NCI-H510A treated with DMSO at 0.1 percent for 48 hours (cell line): ENCODE measurements around the gene SORL1.

ENCODE experiments used
- DNase-seq: peaks from one replicate; lab custom pipeline; 2025; lab: John Stamatoyannopoulos, UW

SORL1 gene

DNA sequence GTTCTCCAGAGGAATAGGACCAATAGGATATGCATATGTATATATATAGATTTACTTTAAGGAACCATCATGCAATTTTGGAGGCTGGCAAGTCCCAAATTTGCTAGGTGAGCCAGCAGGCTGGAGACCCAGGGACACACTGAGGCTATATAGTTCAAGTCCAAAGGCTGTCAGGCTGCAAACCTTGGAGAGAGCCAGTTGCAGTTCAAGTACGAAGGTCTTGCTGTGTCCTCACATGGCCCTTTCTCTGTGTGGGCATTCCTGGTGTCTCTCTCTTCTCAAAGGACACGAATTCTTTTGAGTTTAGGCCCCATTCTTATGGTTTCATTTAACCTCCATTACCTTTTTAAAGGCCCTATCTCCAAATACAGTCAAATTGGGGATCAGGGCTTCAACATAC lies 135.1 kb downstream of the SORL1 start:
- no peak for DNase-seq

GRCh38 chr11:121588747-121589146 lies 136.6 kb downstream of the SORL1 start:
- no peak for DNase-seq

DNA sequence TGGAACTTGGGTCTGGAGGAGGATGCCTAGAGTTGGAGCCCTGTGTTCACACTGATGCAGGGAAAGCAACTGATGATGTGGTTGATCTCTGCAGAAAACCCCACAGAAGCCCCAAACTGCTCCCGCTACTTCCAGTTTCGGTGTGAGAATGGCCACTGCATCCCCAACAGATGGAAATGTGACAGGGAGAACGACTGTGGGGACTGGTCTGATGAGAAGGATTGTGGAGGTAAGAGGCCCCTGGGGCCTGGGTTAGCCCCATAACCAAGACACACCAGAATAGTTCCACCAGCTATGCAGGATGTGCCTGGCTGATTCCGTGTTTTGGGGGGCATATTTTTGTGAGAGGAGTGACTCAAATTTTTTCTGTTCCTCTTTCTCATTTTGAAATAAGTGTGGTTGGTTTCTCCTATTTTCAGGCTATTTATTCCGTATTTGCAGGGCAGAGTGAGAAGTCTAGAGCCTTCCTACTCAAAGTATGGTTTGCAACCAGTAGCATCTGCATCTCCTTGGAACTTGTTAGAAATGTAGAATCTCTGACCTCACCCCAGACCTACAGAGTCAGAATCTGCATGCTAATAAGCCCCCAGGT lies 137.9 kb downstream of the SORL1 start:
- no peak for DNase-seq

DNA sequence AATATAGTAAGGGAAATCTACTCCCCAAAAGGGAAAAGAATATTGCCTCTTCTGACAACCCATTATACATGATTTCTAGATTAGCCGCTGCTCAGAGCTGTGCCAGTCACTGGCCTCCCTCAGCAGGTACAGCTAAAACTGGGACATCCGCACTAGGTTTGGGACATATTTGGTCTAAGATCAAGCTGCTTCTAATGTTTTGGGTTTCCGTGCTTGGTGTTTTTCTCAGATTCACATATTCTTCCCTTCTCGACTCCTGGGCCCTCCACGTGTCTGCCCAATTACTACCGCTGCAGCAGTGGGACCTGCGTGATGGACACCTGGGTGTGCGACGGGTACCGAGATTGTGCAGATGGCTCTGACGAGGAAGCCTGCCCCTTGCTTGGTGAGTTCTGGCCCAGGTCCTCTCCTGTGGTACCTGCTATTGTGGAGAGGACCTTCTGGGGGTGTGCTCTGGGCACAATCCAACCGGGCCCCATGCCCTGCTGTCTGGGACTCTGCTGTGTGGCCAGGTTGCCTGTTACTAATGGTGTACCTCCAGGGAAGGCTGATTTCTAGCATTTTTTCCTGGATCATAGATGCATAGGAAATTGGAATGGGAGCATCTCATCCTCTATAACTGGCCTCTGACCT lies 138.8 kb downstream of the SORL1 start:
- no peak for DNase-seq

- peak; percentile 42 for DNase-seq
Measured at GRCh38 chr11:121591405-121592033, 139.4 kb downstream of the SORL1 start.

DNA sequence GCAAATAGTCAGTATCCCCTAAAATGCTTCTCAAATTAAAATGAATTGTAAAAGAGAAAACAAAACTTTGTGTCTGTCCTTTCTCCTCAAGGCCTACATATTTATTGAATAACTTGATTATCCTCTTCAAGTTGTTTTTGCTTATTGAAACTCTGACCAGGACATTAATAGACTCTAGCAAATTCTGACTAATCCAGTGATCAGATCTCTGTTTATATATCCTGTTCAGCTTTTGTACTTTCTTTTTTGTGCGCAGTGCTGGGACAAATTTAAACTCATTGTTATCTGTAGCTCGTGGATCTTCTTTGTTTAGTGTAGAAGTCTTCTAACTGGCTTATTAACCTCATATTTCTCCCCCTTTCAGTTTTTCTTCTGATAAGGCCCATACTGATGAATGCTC lies 140.6 kb downstream of the SORL1 start:
- DNase-seq = no peak

GRCh38 chr11:121595717-121596161 lies 143.6 kb downstream of the SORL1 start:
- no peak for DNase-seq

- no peak for DNase-seq
Measured at GRCh38 chr11:121596195-121597155, 144.4 kb downstream of the SORL1 start.

DNA sequence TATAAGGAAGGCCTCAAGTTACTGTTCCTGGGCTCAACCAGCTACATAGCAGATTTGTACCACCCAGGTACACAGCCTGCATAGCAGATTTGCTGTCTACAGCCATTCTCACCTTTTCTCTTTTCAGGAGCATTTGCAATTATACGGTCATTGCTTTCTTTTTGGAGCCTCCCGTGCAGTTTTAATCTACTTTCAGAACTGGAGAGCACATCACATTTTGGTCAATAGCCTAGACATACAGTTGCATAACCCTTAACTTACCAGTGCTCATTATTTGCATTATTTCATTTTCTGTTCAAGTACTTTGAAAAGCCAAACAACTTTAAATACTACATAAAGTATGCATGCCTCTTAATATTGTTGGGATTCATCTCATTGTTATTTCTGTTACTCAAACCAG lies 151.2 kb downstream of the SORL1 start:
- no peak for DNase-seq

DNA sequence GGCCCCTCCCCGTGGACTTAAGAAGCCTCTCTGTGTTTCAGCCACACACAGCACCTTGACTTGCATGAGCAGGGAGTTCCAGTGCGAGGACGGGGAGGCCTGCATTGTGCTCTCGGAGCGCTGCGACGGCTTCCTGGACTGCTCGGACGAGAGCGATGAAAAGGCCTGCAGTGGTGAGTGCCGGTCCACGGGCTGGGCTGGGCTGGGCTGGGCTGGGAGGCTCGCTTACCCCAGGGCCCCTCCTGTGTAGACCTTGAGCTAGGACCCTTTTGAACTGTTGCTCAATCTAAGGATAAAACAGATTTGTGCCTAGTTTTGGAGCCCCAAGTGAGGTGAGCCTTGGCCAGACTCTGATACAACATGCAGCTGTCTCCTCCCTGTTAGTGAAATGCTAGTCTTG lies 152.0 kb downstream of the SORL1 start:
- no peak for DNase-seq

- DNase-seq = no peak
Measured at GRCh38 chr11:121606354-121606753, 154.2 kb downstream of the SORL1 start.

GRCh38 chr11:121607341-121607740 lies 155.2 kb downstream of the SORL1 start:
- DNase-seq = no peak

DNA sequence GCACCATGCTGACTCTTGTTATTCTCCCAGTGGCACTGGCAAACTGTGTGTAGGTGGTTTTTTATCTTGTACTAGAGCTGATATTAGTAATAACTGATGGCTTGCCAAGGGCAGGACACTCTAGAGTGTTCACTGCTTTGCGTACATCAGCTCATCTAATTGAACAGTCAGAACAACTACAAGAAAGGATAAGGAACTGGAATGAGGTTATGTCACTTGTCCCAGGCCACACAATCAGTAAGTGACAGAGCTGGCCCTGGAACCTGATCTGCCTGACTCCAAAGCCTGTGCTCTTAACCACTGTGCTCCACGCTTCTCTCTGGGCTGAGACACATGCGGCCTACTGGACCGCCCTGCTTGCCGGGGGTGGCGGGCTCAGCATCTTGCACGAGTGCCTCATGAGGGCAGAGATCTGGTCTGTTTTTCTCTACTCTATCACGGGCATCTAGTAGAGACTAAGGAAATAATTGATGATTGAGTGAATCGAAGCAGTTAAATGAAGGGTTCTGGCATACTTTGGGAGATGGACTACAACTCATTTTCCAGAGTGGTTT lies 156.5 kb downstream of the SORL1 start:
- no peak for DNase-seq

DNA sequence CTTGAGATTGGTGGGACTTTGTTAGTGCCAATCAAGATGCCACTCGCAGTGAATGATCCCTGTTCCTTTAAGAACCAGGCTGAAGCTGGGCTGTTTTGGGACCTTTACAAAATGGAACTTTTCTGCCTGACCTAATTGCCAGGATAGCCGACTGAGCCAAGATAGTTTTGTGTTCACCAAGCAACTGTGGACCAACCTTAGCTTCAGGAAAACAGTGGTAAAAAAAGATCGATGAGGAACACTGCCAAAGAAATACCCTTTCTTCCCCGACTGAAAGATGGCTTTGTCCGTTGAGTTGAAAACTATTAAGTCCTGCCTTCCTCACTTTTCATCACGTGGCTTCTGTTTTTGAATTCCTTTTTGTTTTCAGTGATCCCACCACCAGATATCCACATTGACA lies 158.6 kb downstream of the SORL1 start:
- no peak for DNase-seq

GRCh38 chr11:121611242-121611641 lies 159.1 kb downstream of the SORL1 start:
- no peak for DNase-seq

DNA sequence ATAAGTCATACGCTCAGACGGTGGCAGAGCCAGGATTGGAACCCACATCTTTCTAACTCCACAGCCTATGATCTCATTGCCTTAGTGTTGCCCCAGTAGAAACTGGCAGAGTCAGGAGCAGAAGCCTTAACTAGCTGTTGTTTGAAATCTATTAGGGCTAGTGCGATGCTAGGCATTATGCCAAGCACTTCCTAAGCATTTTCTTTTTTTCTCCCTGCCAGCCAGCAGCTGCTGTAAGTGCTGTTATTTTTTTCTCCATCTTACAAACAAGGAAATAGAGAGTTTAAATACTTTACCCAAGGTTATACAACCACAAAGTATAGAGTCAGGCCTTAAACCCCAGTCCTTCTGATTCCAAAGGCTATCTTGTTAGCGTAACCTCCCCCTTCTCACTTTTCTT lies 161.6 kb downstream of the SORL1 start:
- DNase-seq = no peak

DNA sequence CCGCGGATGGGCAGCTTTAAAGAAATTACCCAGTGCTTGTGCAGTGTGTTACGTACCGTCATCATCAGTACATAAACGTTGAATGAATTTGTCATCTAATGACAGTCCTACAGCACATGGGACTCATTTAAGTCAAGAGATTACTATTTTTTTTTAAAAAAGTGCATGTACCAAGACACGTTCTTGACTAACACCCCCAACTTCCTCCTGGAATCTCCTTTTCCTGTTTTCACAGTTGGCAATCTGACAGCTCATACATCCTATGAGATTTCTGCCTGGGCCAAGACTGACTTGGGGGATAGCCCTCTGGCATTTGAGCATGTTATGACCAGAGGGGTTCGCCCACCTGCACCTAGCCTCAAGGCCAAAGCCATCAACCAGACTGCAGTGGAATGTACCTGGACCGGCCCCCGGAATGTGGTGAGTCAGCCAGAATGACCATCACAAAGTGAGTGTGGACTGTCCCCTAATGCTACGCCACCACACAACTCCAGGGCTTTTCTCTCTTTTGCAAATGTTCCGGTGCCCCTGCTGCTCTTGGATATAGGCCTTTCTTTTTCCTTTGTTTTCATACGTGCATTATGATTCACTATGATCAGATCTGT lies 162.6 kb downstream of the SORL1 start:
- DNase-seq = no peak

GRCh38 chr11:121615501-121615900 lies 163.4 kb downstream of the SORL1 start:
- DNase-seq = no peak

DNA sequence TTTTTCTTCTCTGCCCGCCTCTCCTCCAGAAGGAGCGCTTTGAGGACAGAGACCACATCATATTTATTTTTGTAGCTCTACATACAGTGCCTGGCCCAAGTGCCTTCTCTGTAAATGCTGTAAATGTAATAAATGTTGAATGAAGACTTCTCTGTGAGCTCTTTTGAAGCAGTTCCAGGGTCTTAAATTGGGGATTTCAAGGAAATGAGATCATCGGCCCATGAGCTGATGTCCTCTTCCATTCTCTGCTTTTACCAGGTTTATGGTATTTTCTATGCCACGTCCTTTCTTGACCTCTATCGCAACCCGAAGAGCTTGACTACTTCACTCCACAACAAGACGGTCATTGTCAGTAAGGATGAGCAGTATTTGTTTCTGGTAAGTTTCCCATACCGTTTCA lies 166.4 kb downstream of the SORL1 start:
- DNase-seq = no peak

- DNase-seq = no peak
Measured at GRCh38 chr11:121625777-121626506, 173.8 kb downstream of the SORL1 start.

- no peak for DNase-seq
Measured at GRCh38 chr11:121626507-121626875, 174.4 kb downstream of the SORL1 start.
